GM23248 (cell line): ENCODE measurements around the gene ACSS1.

Experiments
- EZH2 ChIP-seq: fragments of 200-600 bp; sonication (generic); IDR thresholded peaks from 2 replicates; pipeline ENCODE4 v1.6.1; 2018; ENCODE audit warnings: antibody characterized with exemption, mild to moderate bottlenecking; ENCODE audit not compliant: insufficient read depth, poor library complexity, severe bottlenecking
- EZH2phosphoT487 ChIP-seq: fragments of 200-600 bp; sonication (generic); IDR thresholded peaks from 2 replicates; pipeline ENCODE4 v1.6.1; 2018; ENCODE audit warnings: antibody characterized with exemption, moderate library complexity, mild to moderate bottlenecking, low read depth; ENCODE audit not compliant: insufficient read depth

- no peak for TF ChIP-seq EZH2phosphoT487
- TF ChIP-seq EZH2 = no peak
These were observed 38.4 kb downstream of the ACSS1 start for GRCh38 chr20:25019381-25020155.
